NCI-H187 (cell line): ENCODE measurements around the gene SH2D1B.
"Not testable (repeated sequence)": the region's sequence is repeated elsewhere in the genome, so short reads cannot be mapped to it uniquely, and the experiment has no call there.

Experiments
- DNase-seq, 2 experiments: peaks; one replicate each; lab custom pipeline; 2025; lab: John Stamatoyannopoulos, UW

The SH2D1B gene, protein sequence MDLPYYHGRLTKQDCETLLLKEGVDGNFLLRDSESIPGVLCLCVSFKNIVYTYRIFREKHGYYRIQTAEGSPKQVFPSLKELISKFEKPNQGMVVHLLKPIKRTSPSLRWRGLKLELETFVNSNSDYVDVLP

GRCh38 chr1:162412002-162412401 is at the start of gene SH2D1B:
TSS of gene SH2D1B (minus strand) at chr1:162412136. CDS start at chr1:162412016, 120 bp downstream.
- no peak for DNase-seq

DNA sequence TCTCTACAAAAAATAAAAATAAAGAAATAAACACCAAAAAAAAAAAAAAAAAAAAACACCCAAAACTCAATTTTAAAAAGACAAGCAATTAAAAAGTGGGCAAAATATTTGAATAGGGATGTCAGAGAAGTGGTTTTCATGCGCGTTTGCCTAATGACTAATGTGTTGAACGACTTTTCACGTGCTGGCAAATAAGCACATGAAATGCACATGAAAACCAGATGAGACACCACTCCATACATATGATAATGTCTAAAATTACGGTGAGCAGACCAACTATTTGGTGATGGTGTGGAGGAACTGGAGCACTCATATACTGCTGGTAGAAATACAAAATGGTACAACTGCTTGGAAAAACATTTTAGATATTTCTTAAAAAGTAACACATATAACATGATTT is 46.3 kb upstream of the SH2D1B start:
- no peak for DNase-seq

DNA sequence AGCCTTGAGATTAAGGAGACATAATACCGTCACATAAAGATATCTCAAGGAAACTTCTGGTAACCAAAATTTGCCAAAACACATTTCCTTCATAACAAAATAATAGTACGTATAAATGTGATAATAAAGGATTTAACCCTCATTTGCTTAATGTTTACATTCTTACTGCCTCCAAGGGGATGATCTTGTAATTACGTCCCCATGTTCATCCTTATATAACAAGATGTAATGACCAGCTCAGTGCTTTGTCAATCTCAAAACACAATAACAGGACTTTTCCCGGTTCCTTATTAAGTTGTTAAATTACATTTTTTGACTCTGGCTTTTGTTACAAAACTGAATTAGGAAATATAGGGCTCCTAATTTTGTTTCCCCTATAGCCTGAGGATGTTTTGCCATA is 44.4 kb upstream of the SH2D1B start:
- no peak for DNase-seq

GRCh38 chr1:162454361-162454760 is 42.4 kb upstream of the SH2D1B start:
- not testable (repeated sequence) for DNase-seq

DNA sequence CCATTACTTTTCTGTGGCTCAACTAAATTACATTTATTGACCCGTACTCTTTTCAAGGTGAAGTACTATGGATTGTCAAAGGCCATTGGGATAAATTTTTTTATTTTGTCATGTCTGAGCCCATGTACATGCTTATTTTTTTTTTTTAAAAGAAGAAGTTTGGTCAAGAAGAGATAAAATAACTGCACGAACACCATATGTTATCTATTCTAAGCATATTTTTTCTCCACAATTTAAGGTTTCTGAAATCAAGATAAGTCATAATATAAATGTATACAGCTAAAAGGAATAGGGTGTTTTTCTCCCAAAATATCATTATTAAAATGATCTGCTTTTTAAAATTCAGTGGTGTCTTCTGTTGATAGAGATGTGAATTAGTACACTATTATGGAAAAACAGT is 35.0 kb upstream of the SH2D1B start:
- no peak for DNase-seq

DNA sequence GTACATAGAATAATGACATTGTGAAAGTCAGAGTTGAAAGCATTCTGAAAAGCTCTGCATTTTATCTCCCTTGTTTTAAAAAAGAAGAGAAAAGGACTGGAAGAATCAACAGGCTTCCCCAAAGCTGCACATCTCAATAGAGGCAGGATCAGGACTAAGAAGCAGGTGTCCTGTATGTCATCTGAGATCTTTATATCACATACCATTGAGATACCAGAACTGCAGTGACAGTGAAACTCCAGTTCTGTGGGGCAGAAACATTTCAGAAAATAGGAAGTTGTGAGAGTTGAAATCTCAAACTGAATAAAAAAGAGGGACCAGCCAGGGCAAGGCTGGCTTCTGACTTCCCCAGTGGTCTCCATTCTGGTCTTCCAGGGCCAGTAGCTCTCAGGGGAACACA is 33.0 kb upstream of the SH2D1B start:
- no peak for DNase-seq

DNA sequence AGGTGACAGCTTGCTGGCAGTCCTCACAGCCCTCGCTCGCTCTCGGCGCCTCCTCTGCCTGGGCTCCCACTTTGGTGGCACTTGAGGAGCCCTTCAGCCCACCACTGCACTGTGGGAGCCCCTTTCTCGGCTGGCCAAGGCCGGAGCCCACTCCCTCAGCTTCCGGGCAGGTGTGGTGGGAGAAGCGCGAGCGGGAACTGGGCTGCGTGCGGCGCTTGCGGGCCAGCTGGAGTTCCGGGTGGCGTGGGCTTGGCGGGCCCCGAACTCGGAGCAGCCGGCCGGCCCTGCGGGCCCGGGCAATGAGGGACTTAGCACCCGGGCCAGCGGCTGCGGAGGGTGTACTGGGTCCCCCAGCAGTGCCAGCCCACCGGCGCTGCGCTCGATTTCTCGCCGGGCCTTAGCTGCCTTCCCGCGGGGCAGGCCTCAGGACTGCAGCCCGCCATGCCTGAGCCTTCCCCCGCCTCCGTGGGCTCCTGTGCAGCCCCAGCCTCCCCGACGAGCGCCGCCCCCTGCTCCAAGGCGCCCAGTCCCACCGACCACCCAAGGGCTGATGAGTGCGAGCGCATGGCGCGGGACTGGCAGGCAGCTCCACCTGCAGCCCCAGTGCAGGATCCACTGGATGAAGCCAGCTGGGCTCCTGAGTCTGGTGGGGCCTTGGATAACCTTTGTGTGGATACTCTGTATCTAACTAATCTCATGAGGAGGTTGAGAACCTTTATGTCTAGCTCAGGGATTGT is 21.2 kb upstream of the SH2D1B start:
- not testable (repeated sequence) for DNase-seq

- DNase-seq: no peak
Observed at GRCh38 chr1:162430583-162430982, 18.6 kb upstream of the SH2D1B start.

DNA sequence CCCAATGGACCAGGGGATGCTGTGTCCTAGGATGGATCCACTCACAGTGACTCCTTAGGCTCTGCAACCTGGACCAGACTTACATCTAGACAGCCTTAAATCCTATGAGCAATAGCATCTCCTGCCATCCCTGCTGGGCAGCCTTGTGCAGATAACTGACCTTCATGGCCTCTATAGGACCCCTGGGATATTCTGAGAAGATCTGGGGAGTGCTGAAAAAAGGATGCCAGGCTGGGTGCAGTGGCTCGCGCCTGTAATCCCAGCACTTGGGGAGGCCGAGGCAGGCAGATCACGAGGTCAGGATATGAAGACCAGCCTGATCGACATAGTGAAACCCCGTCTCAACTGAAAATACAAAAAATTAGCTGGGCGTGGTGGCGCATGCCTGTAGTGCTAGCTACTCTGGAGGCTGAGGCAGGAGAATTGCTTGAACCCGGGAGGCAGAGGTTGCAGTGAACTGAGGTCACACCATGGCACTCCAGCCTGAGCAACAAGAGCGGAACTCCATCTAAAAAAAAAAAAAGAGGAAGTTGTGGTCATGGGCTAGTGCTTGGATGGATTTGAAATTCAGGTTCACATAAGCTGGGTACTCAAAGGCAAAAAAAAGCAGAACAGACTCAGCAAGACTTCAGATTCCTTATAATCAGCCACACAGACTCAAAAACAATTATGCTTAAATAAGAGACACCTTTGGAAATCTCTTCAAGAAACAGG is 10.9 kb upstream of the SH2D1B start:
- DNase-seq: no peak

DNA sequence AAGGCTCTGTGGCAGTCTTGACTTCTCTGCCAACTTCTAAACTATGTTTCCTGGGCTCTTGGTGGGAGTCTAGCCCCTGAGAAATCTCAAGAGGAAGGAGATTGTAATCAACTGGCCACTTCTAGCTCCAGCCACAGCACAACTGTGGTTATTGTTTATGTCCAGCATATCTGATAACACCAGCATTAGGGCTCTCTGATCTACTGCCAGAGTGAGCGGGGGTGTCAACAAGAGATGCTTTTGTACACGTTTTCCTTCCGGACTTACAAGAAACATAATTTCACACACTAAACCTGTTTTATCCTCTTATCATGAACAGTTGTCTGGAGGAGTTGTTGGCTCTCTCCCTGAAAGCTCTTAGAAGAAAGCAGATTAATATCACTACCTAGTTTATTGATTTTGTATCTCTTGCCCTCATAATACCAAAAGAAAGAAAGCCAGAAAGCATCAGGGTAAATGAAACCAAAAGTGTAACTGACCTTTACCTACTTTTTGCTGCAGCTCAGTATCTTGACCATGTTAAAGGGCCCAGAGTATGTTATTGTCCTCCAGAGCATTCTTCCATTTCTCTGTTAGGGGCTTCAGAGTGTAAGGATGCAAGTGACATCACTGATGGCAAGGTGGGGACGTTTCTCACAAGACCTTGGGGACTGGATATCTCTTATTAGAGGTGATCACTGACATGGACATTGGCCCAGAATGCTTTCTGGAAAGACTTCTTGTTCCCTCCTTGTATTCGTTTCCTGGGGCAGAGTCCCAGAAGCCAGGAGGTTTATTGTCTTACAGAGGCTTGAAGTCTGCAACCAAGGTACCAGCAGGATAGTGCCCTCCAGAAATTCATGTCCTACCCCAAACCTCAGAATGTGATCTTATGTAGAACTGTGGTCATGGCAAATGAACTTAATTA is 9.6 kb upstream of the SH2D1B start:
- DNase-seq: no peak

DNA sequence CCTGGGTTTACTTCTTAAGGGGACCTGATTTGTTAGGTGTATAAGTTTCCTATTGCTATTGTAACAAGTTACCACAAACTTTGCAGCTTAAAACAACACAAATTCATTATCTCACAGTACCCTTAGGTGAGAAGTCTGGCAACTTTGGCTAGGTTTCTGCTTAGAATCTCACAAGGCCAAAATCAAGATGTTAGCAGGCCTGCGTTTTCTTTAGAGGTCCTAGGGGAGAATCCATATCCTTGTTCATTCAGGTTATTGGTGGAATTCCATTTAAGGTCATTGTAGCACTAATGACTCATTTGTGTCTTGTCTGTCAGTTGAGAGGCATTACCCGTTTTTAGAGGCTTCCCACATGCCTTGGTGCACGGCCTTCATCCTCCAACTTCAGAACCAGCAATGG is 8.2 kb upstream of the SH2D1B start:
- no peak for DNase-seq

DNA sequence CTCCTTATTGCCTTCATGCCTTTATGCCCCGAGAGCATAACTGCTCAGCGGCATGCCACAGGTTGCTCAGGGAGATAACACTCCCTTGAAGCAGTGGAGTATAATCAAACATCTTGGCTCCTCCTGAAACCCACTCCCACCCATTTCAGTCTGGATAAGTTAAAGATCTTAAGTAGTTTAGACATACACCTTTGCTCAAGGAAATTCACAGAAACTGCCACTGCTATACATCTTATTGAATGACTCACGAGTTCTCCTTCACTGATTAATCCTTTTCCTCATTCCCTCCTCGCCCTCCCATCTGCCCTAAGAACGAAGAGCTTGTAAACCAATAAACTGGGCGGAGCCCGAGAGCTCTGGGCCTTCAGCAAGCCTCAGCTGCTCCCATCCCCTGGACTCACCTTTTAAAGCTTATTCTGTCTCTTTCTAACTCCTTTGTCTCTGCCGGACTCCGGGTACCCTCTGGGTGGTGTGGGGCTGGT is 7.6 kb upstream of the SH2D1B start:
- not testable (repeated sequence) for DNase-seq

- not testable (repeated sequence) for DNase-seq
Observed at GRCh38 chr1:162418584-162418983, 6.6 kb upstream of the SH2D1B start.

DNA sequence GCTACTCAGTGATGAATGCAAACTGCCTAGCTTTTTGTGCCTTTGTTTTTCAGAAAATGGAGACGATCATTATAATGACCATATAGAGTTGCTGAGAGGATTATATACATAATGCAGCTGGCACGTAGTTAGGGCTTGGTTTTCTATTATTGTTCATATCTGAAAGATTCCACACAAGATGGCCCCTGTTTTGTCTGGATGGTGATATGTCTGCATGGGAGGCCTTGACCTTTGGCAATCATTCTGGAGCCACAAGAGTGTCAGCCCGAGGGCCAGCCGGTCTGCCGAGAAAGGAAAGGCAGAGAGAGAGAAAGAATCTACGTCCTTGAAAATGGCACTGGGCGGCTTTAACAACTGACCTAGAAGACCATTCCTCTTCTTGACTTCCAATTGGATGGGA is 5.7 kb upstream of the SH2D1B start:
- DNase-seq: no peak

DNA sequence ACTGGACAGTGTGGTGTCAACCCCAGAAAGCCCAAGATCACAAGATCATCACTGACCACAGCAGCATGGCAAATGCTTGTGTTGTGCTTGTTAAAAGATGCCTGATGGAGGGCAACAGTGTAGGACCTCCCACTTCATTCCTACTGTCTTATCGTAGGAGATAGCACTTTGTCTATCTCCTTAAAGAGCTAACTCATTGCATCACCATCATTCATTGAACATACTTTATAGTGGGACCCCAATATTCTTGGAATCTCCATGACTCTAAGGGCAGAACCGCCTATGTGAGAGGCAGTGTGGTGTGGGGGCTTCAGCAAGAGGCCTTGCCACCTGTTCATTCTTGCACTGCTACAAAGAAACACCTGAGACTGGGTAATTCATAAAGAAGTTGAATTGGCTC is 5.0 kb upstream of the SH2D1B start:
- DNase-seq: no peak

DNA sequence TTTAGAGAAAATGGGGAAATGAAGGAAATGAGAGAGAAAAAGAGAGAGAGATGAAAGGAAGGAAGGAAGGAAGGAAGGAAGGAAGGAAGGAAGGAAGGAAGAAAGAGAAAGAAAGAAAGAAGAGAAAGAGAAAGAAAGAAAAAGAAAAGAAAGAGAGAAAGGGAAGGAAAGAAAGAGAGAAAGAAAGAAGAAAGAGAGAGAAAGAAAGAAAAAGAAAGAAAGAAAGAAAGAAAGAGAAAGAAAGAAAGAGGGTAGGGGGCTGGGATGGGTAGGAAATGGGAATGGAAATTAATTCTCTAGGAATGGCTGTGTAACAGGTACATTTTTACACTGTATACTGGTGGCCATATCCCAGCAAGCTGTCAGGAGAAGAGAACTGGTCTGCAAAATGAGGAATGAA is 4.3 kb upstream of the SH2D1B start:
- no peak for DNase-seq

GRCh38 chr1:162407539-162407938 is 4.4 kb downstream of the SH2D1B start:
- DNase-seq: no peak

GRCh38 chr1:162406811-162407210 is 5.1 kb downstream of the SH2D1B start:
- no peak for DNase-seq

DNA sequence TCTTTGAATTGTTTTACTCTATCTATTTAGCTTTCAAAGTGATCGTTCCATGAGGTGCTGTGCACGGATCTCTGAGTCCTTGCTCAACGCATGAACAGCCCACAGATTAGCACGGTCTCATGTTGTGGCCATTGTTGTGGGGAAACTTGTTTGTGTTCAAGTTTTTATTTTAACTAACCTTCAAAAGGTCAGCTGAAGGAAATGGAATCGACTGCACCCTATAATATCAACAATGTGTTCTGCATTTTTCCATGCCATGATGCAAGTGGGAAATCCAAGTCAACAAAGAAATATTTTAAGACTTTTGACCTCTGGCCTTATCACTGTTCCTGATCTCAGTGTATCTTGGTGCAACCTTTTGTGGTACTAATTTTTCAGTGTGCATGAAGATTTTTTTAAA is 6.1 kb downstream of the SH2D1B start:
- DNase-seq: no peak

DNA sequence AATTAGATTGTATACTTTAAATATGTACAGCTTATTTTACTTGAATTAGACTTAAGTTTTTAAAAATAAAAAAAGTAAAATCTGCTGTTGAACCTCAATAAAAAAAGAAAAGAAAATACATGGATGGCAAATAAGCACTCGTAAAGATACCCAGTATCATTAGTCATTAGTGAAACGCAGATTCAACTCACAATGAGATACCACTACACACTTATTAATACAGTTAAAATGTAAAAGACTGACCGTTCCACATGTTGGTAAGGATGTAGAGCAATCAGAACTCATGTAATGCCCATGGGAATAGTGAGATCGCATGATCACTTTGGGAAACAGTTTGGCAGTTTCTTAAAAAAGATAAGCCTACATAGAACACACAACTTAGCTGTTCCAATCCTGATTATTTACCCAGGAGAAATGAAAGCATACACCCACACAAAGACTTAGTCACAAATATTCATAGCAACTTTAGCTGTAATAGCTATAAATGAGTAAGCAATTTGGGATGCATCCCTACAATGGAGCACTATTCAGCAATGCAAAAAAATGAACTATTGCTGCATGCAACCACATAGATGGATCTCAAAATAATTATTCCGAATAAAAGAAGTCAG is 7.3 kb downstream of the SH2D1B start:
- no peak for DNase-seq

DNA sequence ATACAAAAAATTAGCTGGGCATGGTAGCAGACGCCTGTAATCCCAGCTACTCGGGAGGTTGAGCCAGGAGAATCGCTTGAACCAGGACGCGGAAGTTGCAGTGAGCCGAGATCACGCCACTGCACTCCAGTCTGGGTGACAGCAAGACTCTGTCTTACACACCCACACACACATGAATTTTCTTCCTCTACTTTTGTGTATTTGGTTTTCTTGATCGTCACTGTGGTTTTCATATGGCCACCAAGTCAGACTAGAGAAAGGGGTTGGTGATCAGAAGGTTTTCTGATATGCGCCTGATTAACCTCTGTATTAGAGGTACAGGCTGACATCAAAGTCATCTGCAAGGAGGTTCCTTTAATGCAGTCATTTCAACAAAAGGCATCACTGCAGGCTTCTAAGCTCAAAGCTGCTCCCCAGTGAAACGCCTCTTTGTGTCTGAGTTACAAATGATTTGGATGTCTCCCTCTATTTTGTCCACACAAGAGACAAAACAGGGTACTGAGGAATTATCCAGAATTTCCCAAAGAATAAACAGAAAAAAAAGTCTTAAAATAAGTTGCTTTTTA is 11.1 kb downstream of the SH2D1B start:
- no peak for DNase-seq
